HL-60/S4 treated with retinoic acid at 250 ng/mL for 4 days and 3 days (cell line): ENCODE data around the gene LRRFIP1.
"Not testable (repeated sequence)": the region's sequence is repeated elsewhere in the genome, so short reads cannot be mapped to it uniquely, and the experiment has no call there.

Experiments
- in situ Hi-C: fragments of 300-500 bp; cut with MboI; formaldehyde crosslinking; loops from 2 replicates; pipeline ENCODE4 v1.7.0; 2022; ENCODE audit warnings: low sequenced_read_pairs

Gene LRRFIP1

GRCh38 chr2:237763812-237764211, 136.4 kb downstream of the LRRFIP1 start:
- in situ Hi-C loops: no loop called here

- in situ Hi-C loops: not testable (repeated sequence)
These were observed 137.7 kb downstream of the LRRFIP1 start for GRCh38 chr2:237765122-237765521.

GRCh38 chr2:237765875-237766274, 138.5 kb downstream of the LRRFIP1 start:
- in situ Hi-C loops: no loop called here

GRCh38 chr2:237766340-237766739, 139.0 kb downstream of the LRRFIP1 start:
- in situ Hi-C loops: no loop called here

- in situ Hi-C loops: no loop called here
These were observed 145.1 kb downstream of the LRRFIP1 start for GRCh38 chr2:237772513-237772912.

- in situ Hi-C loops: no loop called here
These were observed 146.4 kb downstream of the LRRFIP1 start for GRCh38 chr2:237773826-237774225.

- in situ Hi-C loops: no loop called here
These were observed 147.6 kb downstream of the LRRFIP1 start for GRCh38 chr2:237774811-237775553.

- in situ Hi-C loops: no loop called here
These were observed 152.1 kb downstream of the LRRFIP1 start for GRCh38 chr2:237779521-237779920.

- in situ Hi-C loops: no loop called here
These were observed 154.8 kb downstream of the LRRFIP1 start for GRCh38 chr2:237782181-237782580.

GRCh38 chr2:237783678-237784077, 156.3 kb downstream of the LRRFIP1 start:
- in situ Hi-C loops: not testable (repeated sequence)

- in situ Hi-C loops: no loop called here
These were observed 159.5 kb downstream of the LRRFIP1 start for GRCh38 chr2:237786936-237787335.

- in situ Hi-C loops: no loop called here
These were observed 163.0 kb downstream of the LRRFIP1 start for GRCh38 chr2:237790353-237790752.

GRCh38 chr2:237791977-237792727, 164.8 kb downstream of the LRRFIP1 start:
- in situ Hi-C loops: no loop called here

- in situ Hi-C loops: no loop called here
These were observed 169.9 kb downstream of the LRRFIP1 start for GRCh38 chr2:237797253-237797652.

GRCh38 chr2:237798236-237799059, 171.1 kb downstream of the LRRFIP1 start, which contains the start of gene RBM44:
RBM44 (plus strand) TSS chr2:237798779; CDS start chr2:237813610, 14,831 bp downstream.
- in situ Hi-C loops: no loop called here

GRCh38 chr2:237799060-237799428, 171.7 kb downstream of the LRRFIP1 start:
- in situ Hi-C loops: no loop called here

GRCh38 chr2:237801466-237801865, 174.1 kb downstream of the LRRFIP1 start:
- in situ Hi-C loops: no loop called here

GRCh38 chr2:237806334-237806733, 178.9 kb downstream of the LRRFIP1 start:
- in situ Hi-C loops: no loop called here

- in situ Hi-C loops: no loop called here
These were observed 188.2 kb downstream of the LRRFIP1 start for GRCh38 chr2:237815637-237816036.

- in situ Hi-C loops: no loop called here
These were observed 189.1 kb downstream of the LRRFIP1 start for GRCh38 chr2:237816531-237816930.

- in situ Hi-C loops: no loop called here
These were observed 190.7 kb downstream of the LRRFIP1 start for GRCh38 chr2:237818066-237818473.
